Neural progenitor cell (in vitro differentiated cells): ENCODE measurements around the gene CALN1.

Experiments used
- EZH2phosphoT487 ChIP-seq: fragments of 200-600 bp; sonication (generic); IDR thresholded peaks from 2 replicates; pipeline ENCODE4 v1.6.1; 2017; ENCODE audit warnings: antibody characterized with exemption
- TF ChIP-seq, protein P1 (sequence below): fragments of 200-600 bp; sonication (generic); IDR thresholded peaks from 2 replicates; pipeline ENCODE4 v1.5.1; 2017; ENCODE audit warnings: antibody characterized with exemption, mild to moderate bottlenecking

DNA sequence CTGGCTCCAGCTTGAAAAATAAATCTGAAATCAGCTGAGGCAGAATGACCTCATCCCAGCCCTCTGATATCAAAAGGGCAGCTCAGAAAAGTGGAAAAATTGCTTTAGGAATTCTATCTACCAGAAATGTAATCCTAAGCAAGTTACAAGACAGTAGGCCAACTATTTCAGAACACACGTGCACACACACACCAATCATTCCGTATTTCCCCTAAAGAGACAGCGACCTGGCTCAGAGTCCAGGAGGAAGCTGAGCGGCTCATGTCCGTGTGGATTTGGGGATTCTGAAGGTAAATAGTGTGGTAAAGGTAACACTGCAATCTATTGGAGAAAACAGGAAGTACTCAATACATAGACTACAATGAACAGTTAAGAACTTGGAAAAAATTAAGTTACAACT lies 288.2 kb downstream of the CALN1 start:
- TF ChIP-seq, protein P1, sequence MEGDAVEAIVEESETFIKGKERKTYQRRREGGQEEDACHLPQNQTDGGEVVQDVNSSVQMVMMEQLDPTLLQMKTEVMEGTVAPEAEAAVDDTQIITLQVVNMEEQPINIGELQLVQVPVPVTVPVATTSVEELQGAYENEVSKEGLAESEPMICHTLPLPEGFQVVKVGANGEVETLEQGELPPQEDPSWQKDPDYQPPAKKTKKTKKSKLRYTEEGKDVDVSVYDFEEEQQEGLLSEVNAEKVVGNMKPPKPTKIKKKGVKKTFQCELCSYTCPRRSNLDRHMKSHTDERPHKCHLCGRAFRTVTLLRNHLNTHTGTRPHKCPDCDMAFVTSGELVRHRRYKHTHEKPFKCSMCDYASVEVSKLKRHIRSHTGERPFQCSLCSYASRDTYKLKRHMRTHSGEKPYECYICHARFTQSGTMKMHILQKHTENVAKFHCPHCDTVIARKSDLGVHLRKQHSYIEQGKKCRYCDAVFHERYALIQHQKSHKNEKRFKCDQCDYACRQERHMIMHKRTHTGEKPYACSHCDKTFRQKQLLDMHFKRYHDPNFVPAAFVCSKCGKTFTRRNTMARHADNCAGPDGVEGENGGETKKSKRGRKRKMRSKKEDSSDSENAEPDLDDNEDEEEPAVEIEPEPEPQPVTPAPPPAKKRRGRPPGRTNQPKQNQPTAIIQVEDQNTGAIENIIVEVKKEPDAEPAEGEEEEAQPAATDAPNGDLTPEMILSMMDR: no peak
- TF ChIP-seq EZH2phosphoT487: no peak
